H1 (cell line): ENCODE results near the gene SLC4A1. TPM values are rescaled to one million over a fixed set of nuclear protein-coding genes. Genes with fewer than 3 reads are reported as not detected.

Source experiments
- CBX8 ChIP-seq: fragments of 300-800, 300-1000 bp; sonication (generic); IDR thresholded peaks from 2 replicates; pipeline ENCODE4 v1.7.1; 2016; ENCODE audit warnings: low read depth, low read length, borderline replicate concordance
- CTCF ChIP-seq, 3 experiments: IDR thresholded peaks; 1 replicate in 2 of 3; 2 replicates in 1 of 3; pipeline versions ENCODE4 v1.5.1 to v1.6.1; 2011; ENCODE audit warnings: low read length in 3 of 3, mild to moderate bottlenecking in 3 of 3, inconsistent platforms in 2 of 3, low read depth in 1 of 3, moderate library complexity in 1 of 3; ENCODE audit not compliant: insufficient read depth in 1 of 3; ENCODE audit errors: control extremely low read depth in 1 of 3
- POU5F1 ChIP-seq: IDR thresholded peaks from 2 replicates; pipeline ENCODE4 v1.6.1; 2011; ENCODE audit warnings: low read depth, mild to moderate bottlenecking, low read length, moderate library complexity
- TEAD4 ChIP-seq: IDR thresholded peaks from 2 replicates; pipeline ENCODE4 v1.6.1; 2012; ENCODE audit warnings: low read depth, low read length, inconsistent platforms, mixed read lengths
- polyA plus RNA-seq, 7 experiments: library from polyadenylated mRNA; depleted of rRNA in 3 of 7; stranded (reverse) in 5 of 7; unstranded in 2 of 7; fragments of >200 nt in 5 of 7; fragments of 200-250 nt in 2 of 7; gene quantifications; 1 replicate in 5 of 7; 2 replicates in 1 of 7; 4 replicates in 1 of 7; pipeline versions ENCODE4 v1.2.1 to v1.2.3, GENCODE V29; 2011 to 2013; ENCODE audit warnings: missing spikeins in 2 of 7, mixed read lengths in 2 of 7
- total RNA-seq: library from RNA; stranded (reverse); fragmentation: NEBNext Ultra II Directional; extraction: Animal tissue kit (Norgen Biotek cat#: 25700); gene quantifications from 2 replicates; pipeline ENCODE4 v1.2.1, GENCODE V29; 2021

The SLC4A1 gene
- total and polyA plus RNA-seq, 2 of the 8 experiments (the other 6 are each of a cell fraction or from before 2014, with no cell fraction given): 0.08 TPM; not detected in 1

- TF ChIP-seq CTCF (IDR thresholded peaks at IDR 0.05; ENCODE audit: control extremely low read depth in 1 of 3, insufficient read depth in 1 of 3, low read depth in 1 of 3, low read length in 3 of 3) (no peak), TEAD4 (no peak), CBX8 (no peak), POU5F1 (no peak)
These were observed 14.3 kb upstream of the SLC4A1 start (continued) for GRCh38 chr17:44282264-44282663.
